ENCODE data around the gene DFFB. TPM values are rescaled to one million over a fixed set of nuclear protein-coding genes. Genes with fewer than 3 reads are reported as not detected.

The DFFB gene
- total and polyA plus RNA-seq, 9 of the 15 experiments (the other 6 are each of a cell fraction or from before 2014, with no cell fraction given) = 2.3 to 15.8 (median 11.5) TPM

DNA sequence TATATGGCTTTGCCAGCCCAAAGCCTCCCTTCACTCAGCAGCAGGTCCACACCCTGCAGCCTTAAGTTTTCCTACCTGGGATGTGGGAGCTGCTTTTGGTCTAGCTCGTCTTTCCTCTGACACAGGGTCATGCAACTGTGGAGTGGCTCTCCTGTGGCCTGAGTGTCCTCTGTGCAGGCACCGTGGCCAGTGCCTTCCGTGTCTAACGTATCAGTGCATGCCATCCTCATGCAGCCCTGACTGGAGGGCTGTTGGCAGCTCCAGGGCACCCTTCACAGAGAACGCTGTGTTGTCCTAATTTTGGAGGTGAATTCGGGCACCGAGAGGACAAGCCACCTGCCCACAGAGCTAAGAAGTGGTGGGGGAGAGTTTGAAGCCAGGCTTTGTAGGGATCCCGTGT lies 68.5 kb downstream of the DFFB start (continued):
- no peak for TF ChIP-seq CBX1 (IDR thresholded peaks at IDR 0.05; ENCODE audit: low read depth)

DNA sequence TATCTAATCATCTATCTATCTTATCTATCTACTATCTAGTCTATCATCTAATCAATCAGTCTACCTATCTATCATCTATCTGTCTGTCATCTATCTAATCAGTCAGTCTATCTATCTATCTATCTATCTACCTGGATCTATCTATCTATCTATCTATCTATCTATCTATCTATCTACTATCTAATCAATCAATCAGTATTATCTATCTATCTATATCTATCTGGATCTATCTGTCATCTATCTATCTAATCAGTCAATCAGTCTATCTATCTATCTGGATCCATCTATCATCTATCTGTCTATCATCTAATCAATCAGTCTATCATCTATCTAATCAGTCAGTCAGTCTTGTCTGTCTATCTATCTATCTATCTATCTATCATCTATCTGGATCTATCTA lies 69.7 kb downstream of the DFFB start:
- H3K9me3 ChIP-seq (replicated peaks; ENCODE audit: control insufficient read depth, insufficient read depth, low read depth, low read length) = peaks cover 2% of the 10 kb centered on the region
- H3K27me3 ChIP-seq (ENCODE audit: control insufficient read depth in 2 of 2, insufficient read depth in 2 of 2, low read length in 2 of 2) = peaks cover 11 to 44% of the 10 kb centered on the region in 2 experiments; a peak in 4 of 5 replicates
- H3K4me1 ChIP-seq (replicated peaks in 1 of 2; ENCODE audit: control insufficient read depth in 2 of 2, insufficient read depth in 2 of 2, low read length in 2 of 2) = peaks cover 0 to 3% of the 10 kb centered on the region in 2 experiments; a peak in 1 of 5 replicates
- H3K79me2 ChIP-seq (ENCODE audit: control insufficient read depth, insufficient read depth, low read length) = no peaks in the 10 kb centered on the region
- no peaks in the 10 kb centered on the region for H3K36me3 ChIP-seq (ENCODE audit: control insufficient read depth, insufficient read depth, low read length)
- DNase-seq (ENCODE audit: extremely low read depth in 1 of 4, low spot score in 3 of 4) (no peak), ATAC-seq (no peak), FAIRE-seq (no peak)
- ChIA-PET POLR2A (interaction anchor here (0.8 to 2.0 kb wide), 2 partner anchors 8 to 12 kb away, joined by 3 to 7 read pairs; no protein-coding TSS in a partner anchor), CTCF (ENCODE audit: low intra/inter-chr PET ratio) (no interaction called here)
- no peak overlapping the region for H3K4me2 ChIP-seq (ENCODE audit: insufficient read depth, low read length)
- intact Hi-C loops (cut with micrococcal nuclease) = no loop called here
- BruUV-seq (replicated peaks) = no TSS peak
- no peak overlapping the region for H2AFZ ChIP-seq (ENCODE audit: low read depth, low read length)
- H3K27ac ChIP-seq (ENCODE audit: extremely low read depth, low read depth, low read length) = no peak overlapping the region
- no peaks in the 10 kb centered on the region; the same call in 1 of the 2 replicates for H4K20me1 ChIP-seq (replicated peaks; ENCODE audit: control insufficient read depth, insufficient read depth, low read length)
- H3K9ac ChIP-seq (ENCODE audit: insufficient read depth in 1 of 2, low read depth in 2 of 2, low read length in 2 of 2) = no peak overlapping the region
- H3K4me3 ChIP-seq = no peak overlapping the region
- no peaks in the 10 kb centered on the region for H3K9me1 ChIP-seq (ENCODE audit: control insufficient read depth, insufficient read depth, low read length)
- in situ Hi-C loops (cut with MboI) = no loop called here
- TF ChIP-seq ZNF24 (IDR thresholded peaks at IDR 0.05) = no peak
- TF ChIP-seq DACH1 (IDR thresholded peaks at IDR 0.05; ENCODE audit: partially characterized antibody) = peak; percentile 95
- TF ChIP-seq GATAD2B (IDR thresholded peaks at IDR 0.05; ENCODE audit: borderline replicate concordance) = peak; percentile 75; the same call in 1 of the 2 replicates
- TF ChIP-seq, protein P1, sequence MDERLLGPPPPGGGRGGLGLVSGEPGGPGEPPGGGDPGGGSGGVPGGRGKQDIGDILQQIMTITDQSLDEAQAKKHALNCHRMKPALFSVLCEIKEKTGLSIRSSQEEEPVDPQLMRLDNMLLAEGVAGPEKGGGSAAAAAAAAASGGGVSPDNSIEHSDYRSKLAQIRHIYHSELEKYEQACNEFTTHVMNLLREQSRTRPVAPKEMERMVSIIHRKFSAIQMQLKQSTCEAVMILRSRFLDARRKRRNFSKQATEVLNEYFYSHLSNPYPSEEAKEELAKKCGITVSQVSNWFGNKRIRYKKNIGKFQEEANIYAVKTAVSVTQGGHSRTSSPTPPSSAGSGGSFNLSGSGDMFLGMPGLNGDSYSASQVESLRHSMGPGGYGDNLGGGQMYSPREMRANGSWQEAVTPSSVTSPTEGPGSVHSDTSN (CRISPR knock-in tag; IDR thresholded peaks at IDR 0.05; ENCODE audit: low read depth) = no peak
- TF ChIP-seq, protein P1 (tag; conservative IDR thresholded peaks at IDR 0.05; ENCODE audit: low read depth) = no peak
- TF ChIP-seq, protein P2, sequence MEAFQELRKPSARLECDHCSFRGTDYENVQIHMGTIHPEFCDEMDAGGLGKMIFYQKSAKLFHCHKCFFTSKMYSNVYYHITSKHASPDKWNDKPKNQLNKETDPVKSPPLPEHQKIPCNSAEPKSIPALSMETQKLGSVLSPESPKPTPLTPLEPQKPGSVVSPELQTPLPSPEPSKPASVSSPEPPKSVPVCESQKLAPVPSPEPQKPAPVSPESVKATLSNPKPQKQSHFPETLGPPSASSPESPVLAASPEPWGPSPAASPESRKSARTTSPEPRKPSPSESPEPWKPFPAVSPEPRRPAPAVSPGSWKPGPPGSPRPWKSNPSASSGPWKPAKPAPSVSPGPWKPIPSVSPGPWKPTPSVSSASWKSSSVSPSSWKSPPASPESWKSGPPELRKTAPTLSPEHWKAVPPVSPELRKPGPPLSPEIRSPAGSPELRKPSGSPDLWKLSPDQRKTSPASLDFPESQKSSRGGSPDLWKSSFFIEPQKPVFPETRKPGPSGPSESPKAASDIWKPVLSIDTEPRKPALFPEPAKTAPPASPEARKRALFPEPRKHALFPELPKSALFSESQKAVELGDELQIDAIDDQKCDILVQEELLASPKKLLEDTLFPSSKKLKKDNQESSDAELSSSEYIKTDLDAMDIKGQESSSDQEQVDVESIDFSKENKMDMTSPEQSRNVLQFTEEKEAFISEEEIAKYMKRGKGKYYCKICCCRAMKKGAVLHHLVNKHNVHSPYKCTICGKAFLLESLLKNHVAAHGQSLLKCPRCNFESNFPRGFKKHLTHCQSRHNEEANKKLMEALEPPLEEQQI (IDR thresholded peaks at IDR 0.05) = peak; percentile 42; the same call in 1 of the 2 replicates
- no peak for TF ChIP-seq PPARD (CRISPR knock-in tag; IDR thresholded peaks at IDR 0.05)
- no peak for TF ChIP-seq PTTG1 (tag; IDR thresholded peaks at IDR 0.05; ENCODE audit: low read depth)
- no peak for TF ChIP-seq PHF20 (IDR thresholded peaks at IDR 0.05; ENCODE audit: partially characterized antibody)
- TF ChIP-seq TAF15 (IDR thresholded peaks at IDR 0.05; ENCODE audit: low read depth, low read length) = no peak
- no peak for TF ChIP-seq NRF1 (conservative IDR thresholded peaks at IDR 0.05 in 1 of 2, IDR thresholded peaks at IDR 0.05 in 1 of 2)
- peak; percentile 85 for TF ChIP-seq BCOR (IDR thresholded peaks at IDR 0.05)
- TF ChIP-seq TRIM24 (IDR thresholded peaks at IDR 0.05) = peak; percentile 40 to 57; a peak in 3 of 4 replicates
- peak; percentile 91 for TF ChIP-seq MTA1 (IDR thresholded peaks at IDR 0.05; ENCODE audit: borderline replicate concordance)
- TF ChIP-seq PRPF4 (IDR thresholded peaks at IDR 0.05; ENCODE audit: insufficient read depth, low read depth, low read length, poor library complexity, severe bottlenecking) = no peak

All from K562 (cell line).